Suprapubic skin (tissue), 4 donors: ENCODE results near the gene NT5DC4. TPM values are rescaled to one million over a fixed set of nuclear protein-coding genes. Genes with fewer than 3 reads are reported as not detected.

Experiments used
- DNase-seq, 2 donors: peaks; one replicate each; pipeline ENCODE4 v3.0.0-alpha.2; 2019; ENCODE audit warnings: low spot score in 2 of 2
- H3K27ac ChIP-seq: fragments of 200-600 bp; sonication (generic); one replicate; pipeline ENCODE4 v1.5.1; 2019
- H3K27me3 ChIP-seq: fragments of 200-600 bp; sonication (generic); one replicate; pipeline ENCODE4 v1.5.1; 2019
- H3K36me3 ChIP-seq: fragments of 200-600 bp; sonication (generic); one replicate; pipeline ENCODE4 v1.5.1; 2019
- H3K4me1 ChIP-seq: fragments of 200-600 bp; sonication (generic); one replicate; pipeline ENCODE4 v1.5.1; 2019
- H3K4me3 ChIP-seq: fragments of 200-600 bp; sonication (generic); one replicate; pipeline ENCODE4 v1.5.1; 2019; ENCODE audit warnings: mild to moderate bottlenecking
- H3K9me3 ChIP-seq: fragments of 200-600 bp; sonication (generic); one replicate; pipeline ENCODE4 v1.5.1; 2019
- CTCF ChIP-seq, 2 donors: fragments of 200-600 bp in 1 of 2; fragments of 450-650 bp in 1 of 2; sonication (generic) in 1 of 2; IDR thresholded peaks; one replicate each; pipeline ENCODE4 v1.5.1; 2016 to 2019; ENCODE audit warnings: antibody characterized with exemption in 2 of 2, mild to moderate bottlenecking in 1 of 2, moderate library complexity in 1 of 2
- EP300 ChIP-seq: sonication (generic); formaldehyde crosslinking; IDR thresholded peaks from one replicate; pipeline ENCODE4 v1.6.1; 2017; ENCODE audit warnings: antibody characterized with exemption
- POLR2A ChIP-seq, 2 donors: fragments of 450-650 bp; IDR thresholded peaks; one replicate each; pipeline ENCODE4 v1.6.1; 2017; ENCODE audit warnings: antibody characterized with exemption in 2 of 2, mild to moderate bottlenecking in 2 of 2, moderate library complexity in 2 of 2
- POLR2AphosphoS5 ChIP-seq, 3 donors: sonication (generic); formaldehyde crosslinking; IDR thresholded peaks; one replicate each; pipeline ENCODE4 v1.6.1; 2017; ENCODE audit warnings: antibody characterized with exemption in 3 of 3
- WGBS: methylation state at CpG from one replicate; pipeline ENCODE4 v1.1.5; 2018; 5-methylcytosine and 5-hydroxymethylcytosine counted together
- total RNA-seq, 4 donors: library from RNA; depleted of rRNA; stranded (reverse); fragments of >200 nt; gene quantifications; one replicate each; pipeline ENCODE4 v1.1.0, GENCODE V29; 2016

The NT5DC4 gene
- total RNA-seq, 4 donors from 2014 or later, result 4.2 TPM; not detected in 3

DNA sequence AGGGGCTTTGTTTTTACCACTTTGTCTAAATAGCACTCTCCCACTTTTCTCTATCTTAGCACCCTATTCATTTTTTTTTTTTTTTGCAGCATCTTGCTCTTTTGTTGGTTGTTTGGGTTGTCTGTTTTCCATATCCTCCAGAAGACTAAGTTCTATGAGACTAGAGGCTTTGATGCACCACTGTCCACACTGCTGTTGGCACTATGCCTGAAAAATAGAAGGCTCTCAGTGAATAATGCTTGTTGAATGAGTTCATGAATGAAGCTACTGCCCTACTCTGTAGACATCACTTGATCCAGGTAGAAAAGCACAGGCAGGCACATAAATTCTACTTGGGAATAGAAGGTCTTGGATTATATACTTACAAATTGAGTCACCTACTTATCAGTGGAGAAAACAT is 56.2 kb downstream of the NT5DC4 start:
- H3K27ac ChIP-seq, result no peak overlapping the region
- TF ChIP-seq POLR2A (IDR thresholded peaks at IDR 0.05) (no peak), CTCF (IDR thresholded peaks at IDR 0.05) (no peak), POLR2AphosphoS5 (IDR thresholded peaks at IDR 0.05) (no peak), EP300 (no peak)
- H3K4me1 ChIP-seq, result no peaks in the 10 kb centered on the region
- DNase-seq, result no peak
- no peaks in the 10 kb centered on the region for H3K27me3 ChIP-seq
- no peaks in the 10 kb centered on the region for H3K9me3 ChIP-seq
- no peak overlapping the region for H3K4me3 ChIP-seq
- H3K36me3 ChIP-seq, result no peaks in the 10 kb centered on the region

GRCh38 chr2:112779598-112779997 is 58.8 kb downstream of the NT5DC4 start:
- no peaks in the 10 kb centered on the region for H3K9me3 ChIP-seq
- H3K4me3 ChIP-seq, result no peak overlapping the region
- H3K27ac ChIP-seq, result no peak overlapping the region
- no peaks in the 10 kb centered on the region for H3K27me3 ChIP-seq
- TF ChIP-seq POLR2AphosphoS5 (IDR thresholded peaks at IDR 0.05) (no peak), POLR2A (IDR thresholded peaks at IDR 0.05) (no peak), CTCF (IDR thresholded peaks at IDR 0.05) (no peak), EP300 (no peak)
- DNase-seq, result no peak
- no peaks in the 10 kb centered on the region for H3K36me3 ChIP-seq
- peaks cover 10% of the 10 kb centered on the region for H3K4me1 ChIP-seq
- WGBS, result 75% methylated on average over 1 of the region's 1 CpG

GRCh38 chr2:112782234-112782799 is 61.5 kb downstream of the NT5DC4 start:
- WGBS, result 88% methylated on average over 3 of the region's 3 CpGs
- peaks cover 12% of the 10 kb centered on the region for H3K4me1 ChIP-seq
- no peak for TF ChIP-seq EP300
- TF ChIP-seq POLR2AphosphoS5 (IDR thresholded peaks at IDR 0.05), result no peak
- TF ChIP-seq CTCF (IDR thresholded peaks at IDR 0.05), result no peak
- TF ChIP-seq POLR2A (IDR thresholded peaks at IDR 0.05), result no peak

GRCh38 chr2:112783187-112783714 is 62.4 kb downstream of the NT5DC4 start:
- Histone ChIP-seq H3K27ac (no peak overlapping the region), H3K4me3 (no peak overlapping the region), H3K36me3 (no peaks in the 10 kb centered on the region), H3K27me3 (no peaks in the 10 kb centered on the region), H3K9me3 (no peaks in the 10 kb centered on the region), H3K4me1 (peaks cover 12% of the 10 kb centered on the region)
- DNase-seq, result no peak
- WGBS, result 91% methylated on average over 3 of the region's 3 CpGs
- TF ChIP-seq POLR2A (IDR thresholded peaks at IDR 0.05), result no peak
- no peak for TF ChIP-seq CTCF (IDR thresholded peaks at IDR 0.05)
- no peak for TF ChIP-seq EP300
- no peak for TF ChIP-seq POLR2AphosphoS5 (IDR thresholded peaks at IDR 0.05)

More at GRCh38 chr2:112782234-112782799, 61.5 kb downstream of the NT5DC4 start:
- no peak overlapping the region for H3K4me3 ChIP-seq
- H3K9me3 ChIP-seq, result no peaks in the 10 kb centered on the region
- no peak for DNase-seq
- no peaks in the 10 kb centered on the region for H3K36me3 ChIP-seq
- no peak overlapping the region for H3K27ac ChIP-seq
- H3K27me3 ChIP-seq, result no peaks in the 10 kb centered on the region

GRCh38 chr2:112784199-112785189 is 63.7 kb downstream of the NT5DC4 start, which contains the start of gene IL1A:
Gene IL1A (minus strand): TSS chr2:112784493. CDS start chr2:112783770, 723 bp downstream.
- no peaks in the 10 kb centered on the region for H3K27me3 ChIP-seq
- TF ChIP-seq POLR2A (IDR thresholded peaks at IDR 0.05) (no peak), EP300 (no peak), CTCF (IDR thresholded peaks at IDR 0.05) (no peak), POLR2AphosphoS5 (IDR thresholded peaks at IDR 0.05) (no peak)
- H3K36me3 ChIP-seq, result no peaks in the 10 kb centered on the region
- no peaks in the 10 kb centered on the region for H3K9me3 ChIP-seq
- 24% methylated on average over 13 of the region's 13 CpGs for WGBS
- no peak within 1 kb of the TSS for H3K4me3 ChIP-seq
- no peak within 1 kb of the TSS for H3K27ac ChIP-seq
- H3K4me1 ChIP-seq, result peaks cover 12% of the 10 kb centered on the region
- no peak for DNase-seq
